ENCODE data around the gene CDH26. TPM values are rescaled to one million over a fixed set of nuclear protein-coding genes. Genes with fewer than 3 reads are reported as not detected.

CDH26 gene
- total RNA-seq, 1 donor from 2014 or later, result 0.30 TPM

DNA sequence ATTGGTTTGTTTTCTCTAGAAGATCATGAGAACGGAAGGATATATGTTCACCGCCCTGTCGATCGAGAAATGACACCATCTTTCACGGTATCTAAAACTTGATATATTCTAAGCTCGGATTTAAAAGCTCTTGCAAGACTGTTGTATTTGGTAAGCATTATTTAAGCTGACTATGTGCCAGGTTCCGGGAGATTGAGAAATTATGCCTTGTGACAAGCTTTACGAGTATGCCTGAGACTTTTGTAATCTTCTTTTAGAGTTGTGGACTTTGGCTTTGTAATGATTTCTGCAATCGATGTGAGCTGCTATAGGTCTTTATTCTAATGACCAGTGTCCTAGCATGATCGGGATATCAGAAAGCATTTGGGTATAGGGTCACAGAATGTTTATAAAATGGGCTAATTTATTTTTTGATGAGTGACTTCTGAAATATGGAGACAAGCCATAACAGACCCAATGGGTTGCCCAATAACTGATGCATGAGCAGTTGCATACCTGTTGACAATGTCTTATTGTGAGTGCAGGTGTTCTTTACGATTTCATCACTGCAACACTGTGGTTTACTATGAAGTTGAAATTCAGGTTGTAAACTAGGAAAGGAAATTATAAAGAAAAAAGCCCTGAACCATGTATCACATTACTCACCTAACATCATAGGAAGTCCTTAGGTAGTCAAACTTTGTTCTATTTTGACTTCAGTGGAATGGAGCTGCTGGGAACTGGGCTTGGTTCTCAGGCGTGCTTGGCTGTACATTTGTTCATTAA lies 14.0 kb downstream of the CDH26 start:
- no peaks in the 10 kb centered on the region for H3K36me3 Mint-ChIP-seq (ENCODE audit: low read depth)

DNA sequence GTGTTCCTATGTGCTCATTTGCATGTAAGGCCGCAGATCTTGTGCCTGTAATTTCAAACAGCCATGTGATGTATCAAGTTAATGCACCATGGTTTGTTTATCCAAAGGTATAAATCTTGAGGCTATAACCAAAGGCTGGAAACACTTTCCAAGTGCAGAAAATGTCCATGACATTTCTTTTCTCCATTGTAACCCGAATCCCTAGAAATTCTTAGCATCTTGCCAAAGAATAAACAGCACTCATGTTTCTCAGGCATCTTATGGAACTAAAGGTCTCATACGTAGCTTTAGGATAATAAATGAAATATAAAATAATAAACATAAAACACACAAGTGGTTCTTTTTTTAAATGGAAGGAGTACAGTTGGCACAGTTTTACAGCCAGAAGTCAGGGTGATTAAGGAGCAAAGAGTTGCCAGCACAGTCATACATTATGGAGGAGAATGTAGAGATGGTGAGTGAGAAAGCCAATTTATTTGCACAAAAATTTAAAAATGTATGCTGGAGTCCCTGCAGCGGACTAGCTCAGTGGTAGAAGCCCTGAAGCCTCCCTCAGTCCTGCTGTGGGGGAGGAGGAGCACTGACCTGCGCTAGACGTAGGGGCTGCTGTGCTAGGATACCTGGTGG lies 18.0 kb downstream of the CDH26 start:
- H3K4me3 Mint-ChIP-seq (ENCODE audit: low read depth), result no peak overlapping the region
- intact Hi-C loops (cut with micrococcal nuclease), result no loop called here
- no peaks in the 10 kb centered on the region for H3K27me3 Mint-ChIP-seq (ENCODE audit: low read depth)
- no peak for DNase-seq (ENCODE audit: low spot score)
- H3K9me3 Mint-ChIP-seq, result no peaks in the 10 kb centered on the region
- no peaks in the 10 kb centered on the region for H3K4me1 Mint-ChIP-seq (ENCODE audit: low read depth)
- H3K27ac Mint-ChIP-seq, result no peak overlapping the region
- H3K36me3 Mint-ChIP-seq (ENCODE audit: low read depth), result no peaks in the 10 kb centered on the region

More for the DNA sequence above, 14.0 kb downstream of the CDH26 start:
- Mint-ChIP-seq H3K4me1 (ENCODE audit: low read depth) (no peaks in the 10 kb centered on the region), H3K4me3 (ENCODE audit: low read depth) (no peak overlapping the region), H3K27ac (no peak overlapping the region), H3K27me3 (ENCODE audit: low read depth) (no peaks in the 10 kb centered on the region), H3K9me3 (no peaks in the 10 kb centered on the region)
- intact Hi-C loops (cut with micrococcal nuclease), result no loop called here
- no peak for DNase-seq (ENCODE audit: low spot score)

DNA sequence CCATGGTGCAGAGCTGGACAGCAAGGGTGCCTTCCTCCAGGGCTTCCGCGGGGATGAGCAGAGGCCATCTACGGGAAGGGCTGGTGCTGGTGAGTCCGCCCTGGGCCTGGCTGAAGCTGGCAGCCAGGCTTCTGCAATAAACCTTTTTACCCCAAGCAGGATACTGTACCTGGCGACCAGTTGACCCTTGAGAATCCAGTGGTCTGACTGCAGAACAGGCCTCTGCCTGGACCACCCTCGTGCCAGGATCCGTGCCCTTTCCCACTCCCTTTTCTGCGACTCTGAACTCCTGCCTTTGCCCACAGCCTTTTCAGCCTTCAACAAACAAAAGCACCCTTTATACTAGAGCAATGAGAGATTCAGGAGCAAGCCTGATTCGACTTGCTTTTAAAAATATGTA lies 18.9 kb downstream of the CDH26 start:
- Mint-ChIP-seq H3K36me3 (ENCODE audit: low read depth) (no peaks in the 10 kb centered on the region), H3K4me1 (ENCODE audit: low read depth) (no peaks in the 10 kb centered on the region), H3K4me3 (ENCODE audit: low read depth) (no peak overlapping the region), H3K9me3 (no peaks in the 10 kb centered on the region), H3K27me3 (ENCODE audit: low read depth) (no peaks in the 10 kb centered on the region), H3K27ac (no peak overlapping the region)
- intact Hi-C loops (cut with micrococcal nuclease), result no loop called here
- no peak for DNase-seq (ENCODE audit: low spot score)

DNA sequence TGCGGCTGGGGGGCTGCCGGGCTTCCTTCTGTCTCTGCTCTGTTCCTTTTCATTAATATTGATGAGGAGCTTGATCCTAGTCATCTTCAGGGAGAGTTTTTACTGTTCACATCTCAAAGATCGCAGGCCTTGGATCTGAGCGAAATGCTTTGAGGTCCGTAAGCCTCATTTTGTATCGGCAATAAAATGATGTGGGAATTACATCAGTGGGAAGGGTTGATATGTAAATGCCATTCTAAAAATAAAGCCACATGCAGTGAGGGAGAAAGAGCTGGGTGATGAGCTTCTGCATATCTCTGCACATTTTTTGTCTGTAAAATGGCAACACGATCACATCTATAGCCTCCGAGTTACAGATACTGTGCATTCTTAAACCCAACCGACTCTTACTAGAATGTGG lies 24.9 kb downstream of the CDH26 start:
- Mint-ChIP-seq H3K27me3 (ENCODE audit: low read depth) (no peaks in the 10 kb centered on the region), H3K9me3 (no peaks in the 10 kb centered on the region)

DNA sequence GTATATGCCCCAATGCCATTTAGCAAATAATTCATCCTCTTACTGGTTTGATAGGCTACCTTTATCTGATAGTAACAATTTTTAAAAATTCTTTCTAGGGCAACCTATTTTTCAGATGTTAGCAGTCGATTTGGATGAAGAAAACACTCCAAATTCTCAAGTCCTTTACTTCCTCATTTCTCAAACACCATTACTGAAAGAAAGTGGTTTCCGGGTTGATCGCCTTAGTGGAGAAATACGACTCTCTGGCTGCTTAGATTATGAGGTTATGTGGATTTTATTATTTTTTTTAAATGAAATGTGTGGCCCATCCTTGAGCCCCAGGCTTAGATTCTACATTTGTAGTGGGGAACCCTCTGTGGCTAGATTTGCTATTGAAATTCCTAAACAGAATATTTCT lies 26.3 kb downstream of the CDH26 start:
- H3K4me3 Mint-ChIP-seq (ENCODE audit: low read depth), result no peak overlapping the region
- H3K4me1 Mint-ChIP-seq (ENCODE audit: low read depth), result peaks cover 2% of the 10 kb centered on the region
- no peak for DNase-seq (ENCODE audit: low spot score)
- no peak overlapping the region for H3K27ac Mint-ChIP-seq
- no peaks in the 10 kb centered on the region for H3K27me3 Mint-ChIP-seq (ENCODE audit: low read depth)
- no peaks in the 10 kb centered on the region for H3K36me3 Mint-ChIP-seq (ENCODE audit: low read depth)
- intact Hi-C loops (cut with micrococcal nuclease), result no loop called here
- no peaks in the 10 kb centered on the region for H3K9me3 Mint-ChIP-seq

More for the DNA sequence above, 24.9 kb downstream of the CDH26 start:
- Mint-ChIP-seq H3K4me1 (ENCODE audit: low read depth) (peaks cover 2% of the 10 kb centered on the region), H3K4me3 (ENCODE audit: low read depth) (no peak overlapping the region), H3K27ac (no peak overlapping the region), H3K36me3 (ENCODE audit: low read depth) (no peaks in the 10 kb centered on the region)
- DNase-seq (ENCODE audit: low spot score), result no peak
- intact Hi-C loops (cut with micrococcal nuclease), result no loop called here

DNA sequence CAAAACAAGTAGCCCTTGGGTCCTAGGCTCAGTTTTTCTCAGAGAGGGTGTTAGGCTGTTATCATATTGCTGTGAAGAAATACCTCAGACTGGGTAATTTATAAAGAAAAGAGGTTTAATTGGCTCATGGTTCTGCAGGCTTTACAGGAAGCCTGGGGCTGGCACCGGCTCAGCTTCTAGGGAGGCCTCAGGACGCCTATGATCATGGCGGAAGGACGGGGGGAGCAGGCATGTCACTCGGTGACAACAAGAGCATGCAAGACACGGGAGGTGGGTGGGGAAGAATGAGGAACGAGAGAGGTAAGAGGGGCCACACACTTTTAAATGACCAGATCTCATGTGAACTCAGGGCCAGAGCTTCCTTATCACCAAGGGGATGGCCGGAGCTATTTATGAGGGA lies 26.9 kb downstream of the CDH26 start:
- no peaks in the 10 kb centered on the region for H3K9me3 Mint-ChIP-seq
- H3K4me3 Mint-ChIP-seq (ENCODE audit: low read depth), result no peak overlapping the region
- no peak overlapping the region for H3K27ac Mint-ChIP-seq
- no peak for DNase-seq (ENCODE audit: low spot score)
- peaks cover 2% of the 10 kb centered on the region for H3K4me1 Mint-ChIP-seq (ENCODE audit: low read depth)
- H3K36me3 Mint-ChIP-seq (ENCODE audit: low read depth), result no peaks in the 10 kb centered on the region
- intact Hi-C loops (cut with micrococcal nuclease), result no loop called here
- no peaks in the 10 kb centered on the region for H3K27me3 Mint-ChIP-seq (ENCODE audit: low read depth)

DNA sequence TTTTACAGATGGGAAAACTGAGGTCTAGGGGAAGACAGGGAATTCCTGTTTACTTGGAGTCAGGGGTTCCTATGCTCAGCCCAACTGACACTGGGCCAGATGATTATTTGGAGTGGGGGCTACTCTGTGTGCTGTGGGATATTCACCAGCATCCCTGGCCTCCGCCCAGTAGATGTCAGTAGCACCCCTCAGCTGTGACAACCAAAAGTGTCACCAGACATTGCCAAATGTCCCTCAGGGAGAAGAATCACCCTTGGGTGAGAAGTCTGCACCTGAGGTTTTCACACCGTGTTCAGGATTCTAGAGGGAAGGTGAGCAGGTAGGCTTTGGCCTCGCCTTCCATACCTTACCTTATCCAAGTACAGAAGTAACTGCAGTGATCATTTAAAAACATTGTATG lies 27.6 kb downstream of the CDH26 start:
- H3K4me3 Mint-ChIP-seq (ENCODE audit: low read depth), result no peak overlapping the region
- H3K36me3 Mint-ChIP-seq (ENCODE audit: low read depth), result no peaks in the 10 kb centered on the region
- no peak overlapping the region for H3K27ac Mint-ChIP-seq
- H3K9me3 Mint-ChIP-seq, result no peaks in the 10 kb centered on the region
- peaks cover 2% of the 10 kb centered on the region for H3K4me1 Mint-ChIP-seq (ENCODE audit: low read depth)
- no peak for DNase-seq (ENCODE audit: low spot score)
- H3K27me3 Mint-ChIP-seq (ENCODE audit: low read depth), result no peaks in the 10 kb centered on the region
- intact Hi-C loops (cut with micrococcal nuclease), result no loop called here

DNA sequence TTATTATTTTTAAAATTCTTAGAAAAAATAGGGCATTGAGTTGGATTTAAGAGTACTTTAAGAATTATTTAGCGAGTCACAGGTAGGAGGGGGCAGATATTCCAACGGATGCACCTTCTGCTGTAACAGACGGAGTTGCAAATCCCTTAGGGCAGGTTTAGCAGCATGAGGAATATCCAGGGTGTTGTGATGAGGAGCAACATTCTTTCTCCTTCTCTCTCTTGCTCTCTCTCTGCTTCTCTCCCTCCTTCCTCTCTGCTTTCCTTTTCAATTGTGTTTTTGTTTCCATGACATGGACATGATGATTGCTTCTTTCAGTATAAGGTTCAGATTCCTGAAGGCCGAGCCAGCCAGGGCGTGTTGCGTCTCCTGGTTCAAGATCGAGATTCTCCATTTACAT lies 28.9 kb downstream of the CDH26 start:
- Mint-ChIP-seq H3K36me3 (ENCODE audit: low read depth) (no peaks in the 10 kb centered on the region), H3K4me3 (ENCODE audit: low read depth) (no peak overlapping the region), H3K9me3 (no peaks in the 10 kb centered on the region), H3K27ac (no peak overlapping the region), H3K4me1 (ENCODE audit: low read depth) (peaks cover 2% of the 10 kb centered on the region), H3K27me3 (ENCODE audit: low read depth) (no peaks in the 10 kb centered on the region)
- intact Hi-C loops (cut with micrococcal nuclease), result no loop called here
- no peak for DNase-seq (ENCODE audit: low spot score)

DNA sequence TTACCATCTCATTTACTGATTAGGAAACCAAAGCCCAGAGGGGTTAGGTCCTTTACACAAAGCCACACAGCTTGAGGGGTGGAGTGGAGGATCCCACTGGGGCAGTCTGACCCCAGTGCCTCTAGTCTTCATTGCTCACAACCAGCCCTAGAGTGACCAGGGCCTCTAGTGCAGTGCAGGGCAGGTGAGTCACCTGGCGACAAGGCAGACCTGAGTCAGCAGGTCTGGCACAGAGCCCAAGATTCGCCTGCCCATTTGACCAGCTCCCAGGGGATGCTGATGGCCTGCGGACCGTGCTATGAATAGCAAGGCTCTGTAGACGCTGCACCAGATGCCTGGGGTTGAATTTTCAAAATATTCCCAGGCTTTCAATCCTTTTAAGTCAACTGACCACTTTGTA lies 29.9 kb downstream of the CDH26 start:
- Mint-ChIP-seq H3K4me3 (ENCODE audit: low read depth) (no peak overlapping the region), H3K4me1 (ENCODE audit: low read depth) (peaks cover 2% of the 10 kb centered on the region), H3K27ac (no peak overlapping the region), H3K36me3 (ENCODE audit: low read depth) (no peaks in the 10 kb centered on the region), H3K9me3 (no peaks in the 10 kb centered on the region), H3K27me3 (ENCODE audit: low read depth) (no peaks in the 10 kb centered on the region)
- intact Hi-C loops (cut with micrococcal nuclease), result no loop called here
- no peak for DNase-seq (ENCODE audit: low spot score)

DNA sequence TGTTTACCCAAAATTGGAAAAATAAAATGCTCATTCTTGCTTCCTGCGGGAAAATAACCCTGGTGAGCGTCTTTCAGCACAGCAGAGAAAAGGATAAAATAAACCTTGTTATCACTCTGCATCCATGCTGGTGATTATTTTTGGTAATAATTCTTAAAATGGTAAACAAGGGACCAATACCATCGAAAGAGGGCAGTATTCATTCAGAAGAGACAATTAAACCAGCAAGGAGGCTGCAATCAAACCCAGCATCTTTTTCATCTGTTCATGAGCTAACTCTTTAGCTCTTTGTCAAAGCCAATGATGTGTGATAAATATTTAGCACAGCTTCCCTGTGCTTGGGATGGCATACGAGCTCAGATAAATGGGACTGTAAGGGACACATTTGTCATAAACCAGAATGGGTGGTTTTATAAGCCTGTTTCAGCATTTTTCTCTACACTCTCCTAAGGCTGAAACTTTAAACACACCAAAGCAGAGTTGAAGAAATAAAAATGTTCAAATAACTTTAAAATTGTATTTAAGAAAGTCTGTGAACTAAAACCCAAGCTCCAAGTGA lies 34.4 kb downstream of the CDH26 start:
- no peaks in the 10 kb centered on the region for H3K9me3 Mint-ChIP-seq
- intact Hi-C loops (cut with micrococcal nuclease), result no loop called here
- H3K4me1 Mint-ChIP-seq (ENCODE audit: low read depth), result no peaks in the 10 kb centered on the region
- DNase-seq (ENCODE audit: low spot score), result no peak
- no peaks in the 10 kb centered on the region for H3K27me3 Mint-ChIP-seq (ENCODE audit: low read depth)
- H3K4me3 Mint-ChIP-seq (ENCODE audit: low read depth), result no peak overlapping the region
- H3K36me3 Mint-ChIP-seq (ENCODE audit: low read depth), result no peaks in the 10 kb centered on the region
- no peak overlapping the region for H3K27ac Mint-ChIP-seq

DNA sequence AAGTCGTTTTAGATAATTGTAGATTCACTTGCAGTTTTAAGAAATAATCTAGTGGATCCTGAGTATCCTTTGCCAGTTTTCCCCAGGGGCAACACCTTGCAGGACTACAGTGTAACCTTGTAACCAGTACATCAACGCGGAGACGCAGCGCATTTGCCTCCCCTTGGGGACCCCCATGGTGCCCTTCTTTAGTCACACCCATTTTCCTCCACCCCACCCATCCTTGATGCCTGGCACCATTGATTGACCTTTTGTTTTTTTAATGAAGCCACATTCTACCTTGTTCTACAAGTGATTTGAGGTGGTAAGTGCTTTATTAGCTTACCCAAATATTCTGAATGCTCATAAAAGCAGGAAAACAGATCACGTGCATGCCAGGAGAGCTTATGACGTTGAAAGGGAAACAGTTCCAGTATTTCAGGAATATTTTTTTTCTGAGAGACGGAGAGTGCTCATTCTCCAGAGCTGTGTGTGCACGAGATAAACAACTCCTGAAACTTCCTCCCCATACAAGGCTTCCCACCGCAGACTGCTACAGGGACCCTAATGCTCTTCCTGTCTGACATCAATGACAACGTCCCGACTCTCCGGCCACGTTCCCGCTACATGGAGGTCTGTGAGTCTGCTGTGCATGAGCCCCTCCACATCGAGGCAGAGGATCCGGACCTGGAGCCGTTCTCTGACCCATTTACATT lies 35.7 kb downstream of the CDH26 start:
- H3K9me3 Mint-ChIP-seq, result no peaks in the 10 kb centered on the region
- intact Hi-C loops (cut with micrococcal nuclease), result no loop called here
- H3K4me1 Mint-ChIP-seq (ENCODE audit: low read depth), result no peaks in the 10 kb centered on the region
- H3K4me3 Mint-ChIP-seq (ENCODE audit: low read depth), result no peak overlapping the region
- no peak overlapping the region for H3K27ac Mint-ChIP-seq
- H3K27me3 Mint-ChIP-seq (ENCODE audit: low read depth), result no peaks in the 10 kb centered on the region
- no peaks in the 10 kb centered on the region for H3K36me3 Mint-ChIP-seq (ENCODE audit: low read depth)
- DNase-seq (ENCODE audit: low spot score), result no peak

DNA sequence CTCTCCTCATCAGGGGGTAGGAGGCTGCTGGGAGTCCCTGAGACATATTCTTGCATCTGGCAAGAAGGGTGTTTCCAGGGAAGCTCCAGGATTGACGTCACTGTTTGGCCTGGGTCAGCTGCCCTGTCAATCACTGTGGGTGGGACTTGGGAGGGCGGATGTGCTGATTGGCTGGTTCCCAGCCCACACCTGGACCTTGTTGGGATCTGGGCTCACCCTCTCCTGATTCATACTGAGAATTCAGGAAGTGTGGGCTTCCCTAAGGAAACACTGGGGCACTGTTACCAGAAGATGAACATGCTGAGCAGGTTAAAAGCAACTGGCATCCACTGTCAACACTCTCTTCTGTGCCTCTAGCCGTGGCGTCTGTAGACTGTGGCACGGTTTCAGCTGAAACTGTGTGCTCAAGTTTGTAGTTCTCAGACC lies 36.5 kb downstream of the CDH26 start:
- H3K27me3 Mint-ChIP-seq (ENCODE audit: low read depth), result no peaks in the 10 kb centered on the region
- H3K9me3 Mint-ChIP-seq, result no peaks in the 10 kb centered on the region
- H3K27ac Mint-ChIP-seq, result no peak overlapping the region
- no peaks in the 10 kb centered on the region for H3K36me3 Mint-ChIP-seq (ENCODE audit: low read depth)
- intact Hi-C loops (cut with micrococcal nuclease), result no loop called here
- no peak for DNase-seq (ENCODE audit: low spot score)
- no peak overlapping the region for H3K4me3 Mint-ChIP-seq (ENCODE audit: low read depth)
- no peaks in the 10 kb centered on the region for H3K4me1 Mint-ChIP-seq (ENCODE audit: low read depth)

DNA sequence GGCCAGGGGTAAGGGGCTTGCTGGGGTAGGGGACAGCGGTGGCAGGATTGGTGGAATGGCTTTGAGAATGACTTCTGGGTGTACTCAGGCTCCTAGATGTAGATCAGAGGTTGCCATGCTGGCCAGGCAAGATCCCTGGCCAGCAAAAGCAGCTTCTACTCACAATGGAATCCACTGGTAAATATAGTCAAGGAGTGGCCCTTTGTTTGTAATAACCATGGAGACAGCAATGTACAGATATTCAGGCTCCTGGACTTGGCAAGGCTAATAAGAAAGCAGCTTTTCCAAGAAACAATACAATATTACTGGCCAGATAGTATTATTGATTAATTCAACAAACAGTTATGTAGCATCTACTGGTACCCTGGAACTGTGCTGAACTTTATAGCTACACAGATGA lies 37.9 kb downstream of the CDH26 start:
- no peak overlapping the region for H3K27ac Mint-ChIP-seq
- no peaks in the 10 kb centered on the region for H3K4me1 Mint-ChIP-seq (ENCODE audit: low read depth)
- H3K27me3 Mint-ChIP-seq (ENCODE audit: low read depth), result no peaks in the 10 kb centered on the region
- DNase-seq (ENCODE audit: low spot score), result no peak
- intact Hi-C loops (cut with micrococcal nuclease), result no loop called here
- no peaks in the 10 kb centered on the region for H3K9me3 Mint-ChIP-seq
- H3K4me3 Mint-ChIP-seq (ENCODE audit: low read depth), result no peak overlapping the region
- H3K36me3 Mint-ChIP-seq (ENCODE audit: low read depth), result no peaks in the 10 kb centered on the region
